Trophoblast cell (in vitro differentiated cells and primary cell): ENCODE data around the gene ZNF71.

ENCODE experiments used
- DNase-seq, 2 donors: peaks; one replicate each; pipeline ENCODE4 v3.0.0-alpha.2; 2016
- H2AFZ ChIP-seq: 2 replicates; pipeline ENCODE4 v1.6.1; 2013; ENCODE audit warnings: low read length, moderate library complexity, mild to moderate bottlenecking; ENCODE audit not compliant: insufficient read depth, poor library complexity
- H2AK5ac ChIP-seq: 2 replicates; pipeline ENCODE4 v1.6.1; 2013; ENCODE audit warnings: mild to moderate bottlenecking, low read length
- H2BK120ac ChIP-seq: 2 replicates; pipeline ENCODE4 v1.6.1; 2013; ENCODE audit warnings: low read length, mild to moderate bottlenecking, moderate library complexity; ENCODE audit not compliant: insufficient read depth, poor library complexity
- H2BK12ac ChIP-seq: 2 replicates; pipeline ENCODE4 v1.6.1; 2013; ENCODE audit warnings: mild to moderate bottlenecking, low read length, moderate library complexity
- H2BK5ac ChIP-seq: 2 replicates; pipeline ENCODE4 v1.6.1; 2013; ENCODE audit warnings: low read length, low read depth, moderate library complexity, mild to moderate bottlenecking; ENCODE audit not compliant: poor library complexity
- H3K14ac ChIP-seq: 2 replicates; pipeline ENCODE4 v1.6.1; 2013; ENCODE audit warnings: mild to moderate bottlenecking, low read length
- H3K18ac ChIP-seq: 2 replicates; pipeline ENCODE4 v1.6.1; 2013; ENCODE audit warnings: mild to moderate bottlenecking, low read length
- H3K23ac ChIP-seq: 2 replicates; pipeline ENCODE4 v1.6.1; 2013; ENCODE audit warnings: low read length
- H3K27ac ChIP-seq: 2 replicates; pipeline ENCODE4 v1.5.1; 2013; ENCODE audit warnings: low read depth, mild to moderate bottlenecking, inconsistent platforms, low read length, moderate library complexity
- H3K27me3 ChIP-seq: 2 replicates; pipeline ENCODE4 v1.6.1; 2013; ENCODE audit warnings: inconsistent platforms, mild to moderate bottlenecking, low read length, moderate library complexity; ENCODE audit not compliant: insufficient read depth
- H3K36me3 ChIP-seq, 2 experiments: 1 replicate in 1 of 2; 2 replicates in 1 of 2; pipeline ENCODE4 v1.6.1; 2013; ENCODE audit warnings: low read length in 2 of 2, mild to moderate bottlenecking in 2 of 2, moderate library complexity in 1 of 2; ENCODE audit not compliant: insufficient read depth in 2 of 2, control insufficient read depth in 1 of 2
- H3K4ac ChIP-seq: 2 replicates; pipeline ENCODE4 v1.6.1; 2013; ENCODE audit warnings: low read depth, mild to moderate bottlenecking, low read length, moderate library complexity
- H3K4me1 ChIP-seq, 2 experiments: 1 replicate in 1 of 2; 2 replicates in 1 of 2; pipeline ENCODE4 v1.6.1; 2013; ENCODE audit warnings: low read length in 2 of 2, mild to moderate bottlenecking in 2 of 2, moderate library complexity in 1 of 2; ENCODE audit not compliant: insufficient read depth in 2 of 2, control insufficient read depth in 1 of 2
- H3K4me2 ChIP-seq: 2 replicates; pipeline ENCODE4 v1.6.1; 2013; ENCODE audit warnings: inconsistent platforms, mild to moderate bottlenecking, low read length, moderate library complexity
- H3K4me3 ChIP-seq: 2 replicates; pipeline ENCODE4 v1.5.1; 2013; ENCODE audit warnings: mild to moderate bottlenecking, low read depth, low read length, inconsistent platforms
- H3K79me1 ChIP-seq: one replicate; pipeline ENCODE4 v1.6.1; 2013; ENCODE audit warnings: low read length
- H3K79me2 ChIP-seq: 2 replicates; pipeline ENCODE4 v1.6.1; 2013; ENCODE audit warnings: low read length, mild to moderate bottlenecking; ENCODE audit not compliant: control insufficient read depth, insufficient read depth, poor library complexity
- H3K9ac ChIP-seq: 2 replicates; pipeline ENCODE4 v1.6.1; 2013; ENCODE audit warnings: mild to moderate bottlenecking, low read length
- H3K9me3 ChIP-seq: 2 replicates; pipeline ENCODE4 v1.6.1; 2013; ENCODE audit warnings: low read depth, mild to moderate bottlenecking, control low read depth, inconsistent platforms, low read length; ENCODE audit not compliant: insufficient read depth
- H4K12ac ChIP-seq: 2 replicates; pipeline ENCODE4 v1.6.1; 2013; ENCODE audit warnings: low read depth, mild to moderate bottlenecking, low read length, moderate library complexity
- H4K8ac ChIP-seq: 2 replicates; pipeline ENCODE4 v1.6.1; 2013; ENCODE audit warnings: low read depth, mild to moderate bottlenecking, low read length, moderate library complexity
- H4K91ac ChIP-seq: one replicate; pipeline ENCODE4 v1.6.1; 2013; ENCODE audit warnings: low read depth, mild to moderate bottlenecking, low read length, moderate library complexity
- WGBS: extraction: QIAGEN DNeasy Blood & Tissue Kit; methylation state at CpG from one replicate; pipeline ENCODE4 v1.1.7; 2013; ENCODE audit warnings: missing lambda C conversion rate; ENCODE audit not compliant: insufficient read length, insufficient coverage; ENCODE audit errors: extremely low coverage; 5-methylcytosine and 5-hydroxymethylcytosine counted together

The ZNF71 gene

DNA sequence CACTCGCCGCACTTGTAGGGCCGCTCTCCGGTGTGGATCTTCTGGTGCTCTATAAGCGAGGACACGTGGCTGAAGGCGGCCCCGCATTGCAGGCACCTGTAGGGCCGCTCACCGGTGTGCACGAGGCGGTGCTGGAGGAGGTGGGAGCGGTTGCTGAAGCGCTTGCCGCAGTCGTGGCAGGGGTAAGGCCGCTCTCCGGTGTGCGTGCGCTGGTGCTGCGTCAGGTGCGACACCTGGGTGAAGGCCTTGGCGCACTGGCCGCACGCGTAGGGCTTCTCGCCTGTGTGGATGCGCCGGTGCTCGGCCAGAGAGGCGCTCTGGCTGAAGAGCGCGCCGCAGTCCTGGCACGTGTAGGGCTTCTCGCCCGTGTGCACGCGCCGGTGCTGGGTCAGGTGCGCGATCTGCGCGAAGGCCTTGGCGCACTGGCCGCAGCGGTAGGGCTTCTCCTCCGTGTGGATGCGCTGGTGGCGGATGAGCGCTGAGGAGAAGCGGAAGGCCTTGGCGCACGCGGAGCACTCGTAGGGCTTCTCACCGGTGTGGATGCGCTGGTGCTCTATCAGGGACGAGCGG lies 68.9 kb downstream of the ZNF71 start:
- Histone ChIP-seq H3K4me3 (no peak overlapping the region), H3K9ac (no peak overlapping the region), H3K4ac (no peak overlapping the region), H3K79me1 (no peaks in the 10 kb centered on the region), H4K12ac (no peak overlapping the region), H3K4me1 (no peaks in the 10 kb centered on the region), H3K18ac (no peak overlapping the region), H2BK120ac (no peak overlapping the region), H3K14ac (no peak overlapping the region), H3K36me3 (no peaks in the 10 kb centered on the region), H3K23ac (no peak overlapping the region), H3K4me2 (no peak overlapping the region), H3K27ac (no peak overlapping the region), H4K91ac (no peak overlapping the region), H3K9me3 (peaks cover 52% of the 10 kb centered on the region), H2AFZ (no peak overlapping the region), H4K8ac (no peak overlapping the region), H3K27me3 (no peaks in the 10 kb centered on the region), H2AK5ac (no peak overlapping the region), H3K79me2 (no peaks in the 10 kb centered on the region), H2BK12ac (no peak overlapping the region), H2BK5ac (no peak overlapping the region)
- WGBS, result no CpG with 5 or more reads among the region's 60 CpGs
- no peak for DNase-seq

DNA sequence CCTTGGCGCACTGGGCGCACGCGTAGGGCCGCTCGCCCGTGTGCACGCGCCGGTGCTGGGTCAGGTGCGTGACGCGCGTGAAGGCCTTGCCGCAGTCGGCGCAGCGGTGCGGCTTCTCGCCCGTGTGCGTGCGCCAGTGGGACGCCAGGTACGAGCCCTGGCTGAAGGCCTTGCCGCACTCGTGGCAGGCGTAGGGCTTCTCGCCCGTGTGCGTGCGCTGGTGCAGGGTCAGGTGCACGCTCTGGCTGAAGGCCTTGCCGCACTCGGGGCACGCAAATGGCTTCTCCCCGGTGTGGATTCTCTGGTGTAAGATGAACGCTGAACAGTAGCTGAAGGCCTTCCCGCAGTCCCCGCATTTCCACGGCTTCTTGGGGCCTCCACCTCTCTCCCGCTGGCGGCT lies 69.4 kb downstream of the ZNF71 start:
- Histone ChIP-seq H3K27me3 (no peaks in the 10 kb centered on the region), H4K91ac (no peak overlapping the region), H4K8ac (no peak overlapping the region), H2AK5ac (no peak overlapping the region), H2BK120ac (no peak overlapping the region), H2BK5ac (no peak overlapping the region), H3K27ac (no peak overlapping the region), H2BK12ac (no peak overlapping the region), H3K4me1 (no peaks in the 10 kb centered on the region), H3K18ac (no peak overlapping the region), H2AFZ (no peak overlapping the region), H3K4me3 (no peak overlapping the region), H3K4ac (no peak overlapping the region), H3K9ac (no peak overlapping the region), H3K79me2 (no peaks in the 10 kb centered on the region), H3K4me2 (no peak overlapping the region), H3K79me1 (no peaks in the 10 kb centered on the region), H4K12ac (no peak overlapping the region), H3K36me3 (no peaks in the 10 kb centered on the region), H3K23ac (no peak overlapping the region), H3K14ac (no peak overlapping the region), H3K9me3 (peaks cover 50% of the 10 kb centered on the region)
- no CpG with 5 or more reads among the region's 43 CpGs for WGBS
- DNase-seq, result no peak

DNA sequence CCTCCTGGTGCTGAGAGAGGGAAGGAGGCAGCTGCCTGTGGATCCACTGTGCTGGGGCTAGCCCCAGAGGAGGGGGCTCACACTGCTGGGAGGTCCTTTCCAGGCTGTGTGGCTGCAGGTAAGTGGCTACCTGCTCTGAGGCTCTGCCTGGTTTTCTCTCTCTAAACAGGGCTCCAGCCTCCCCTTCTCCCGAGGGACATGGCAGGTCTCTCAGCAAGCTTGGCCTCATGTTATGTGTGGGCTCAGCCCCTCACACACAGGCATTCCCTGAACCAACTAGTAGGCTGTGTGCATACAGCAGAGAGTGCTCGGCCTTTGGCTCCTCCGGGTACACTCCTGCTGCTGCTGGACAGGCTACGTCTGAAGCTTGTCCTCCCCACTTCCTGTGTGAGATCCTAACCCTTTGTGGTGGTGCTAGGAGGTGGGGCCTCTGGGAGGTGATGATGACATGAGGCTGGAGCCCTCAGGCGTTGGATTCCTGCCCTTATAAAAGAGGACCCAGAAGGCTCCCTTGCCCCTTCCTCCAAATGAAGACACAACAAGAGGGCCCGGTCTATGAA lies 72.3 kb downstream of the ZNF71 start:
- H3K4me2 ChIP-seq, result no peak overlapping the region
- H2BK120ac ChIP-seq, result no peak overlapping the region
- H3K4ac ChIP-seq, result no peak overlapping the region
- WGBS, result no CpG with 5 or more reads among the region's 6 CpGs
- no peak overlapping the region for H2BK5ac ChIP-seq
- H3K18ac ChIP-seq, result no peak overlapping the region
- no peak overlapping the region for H2AK5ac ChIP-seq
- H2BK12ac ChIP-seq, result no peak overlapping the region
- no peak overlapping the region for H3K4me3 ChIP-seq
- H3K36me3 ChIP-seq, result no peaks in the 10 kb centered on the region
- no peaks in the 10 kb centered on the region for H3K79me2 ChIP-seq
- H3K9me3 ChIP-seq, result peaks cover 55% of the 10 kb centered on the region
- no peak overlapping the region for H3K9ac ChIP-seq
- H3K14ac ChIP-seq, result no peak overlapping the region
- DNase-seq, result no peak
- H4K91ac ChIP-seq, result no peak overlapping the region
- no peak overlapping the region for H2AFZ ChIP-seq
- H4K8ac ChIP-seq, result no peak overlapping the region
- no peak overlapping the region for H4K12ac ChIP-seq
- H3K27ac ChIP-seq, result no peak overlapping the region
- H3K79me1 ChIP-seq, result no peaks in the 10 kb centered on the region
- H3K4me1 ChIP-seq, result peaks cover 4 to 5% of the 10 kb centered on the region in 2 experiments
- H3K23ac ChIP-seq, result no peak overlapping the region
- no peaks in the 10 kb centered on the region for H3K27me3 ChIP-seq

DNA sequence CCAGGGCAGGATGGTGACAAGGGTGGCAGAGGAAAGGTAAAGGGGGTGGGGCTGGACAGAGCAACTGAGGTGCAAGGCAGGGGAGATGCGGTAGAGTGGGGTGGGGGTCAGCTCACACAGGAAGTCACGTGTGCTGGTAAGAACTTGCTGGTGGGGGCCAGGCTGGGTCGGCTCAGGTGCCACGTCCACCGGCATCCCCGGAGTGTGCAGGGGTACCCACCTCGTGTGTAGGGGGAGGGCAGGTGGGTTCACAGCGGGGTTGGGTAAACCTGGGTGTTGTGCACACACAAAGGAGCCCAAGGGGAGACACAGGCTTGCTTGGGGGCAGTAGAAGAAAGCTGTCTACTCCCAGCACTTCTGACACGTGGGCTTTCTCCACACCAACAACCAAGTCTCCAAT lies 73.6 kb downstream of the ZNF71 start:
- H3K4me1 ChIP-seq, result peaks cover 4 to 5% of the 10 kb centered on the region in 2 experiments
- no peak overlapping the region for H3K27ac ChIP-seq
- H3K4ac ChIP-seq, result no peak overlapping the region
- no peak overlapping the region for H4K8ac ChIP-seq
- H3K4me2 ChIP-seq, result no peak overlapping the region
- no CpG with 5 or more reads among the region's 9 CpGs for WGBS
- no peak overlapping the region for H3K23ac ChIP-seq
- no peak overlapping the region for H4K91ac ChIP-seq
- H3K79me2 ChIP-seq, result no peaks in the 10 kb centered on the region
- H3K36me3 ChIP-seq, result no peaks in the 10 kb centered on the region
- no peaks in the 10 kb centered on the region for H3K27me3 ChIP-seq
- no peak overlapping the region for H2AK5ac ChIP-seq
- no peak overlapping the region for H3K9ac ChIP-seq
- no peaks in the 10 kb centered on the region for H3K79me1 ChIP-seq
- no peak overlapping the region for H2BK5ac ChIP-seq
- H3K4me3 ChIP-seq, result no peak overlapping the region
- H2BK120ac ChIP-seq, result no peak overlapping the region
- H3K14ac ChIP-seq, result no peak overlapping the region
- H2AFZ ChIP-seq, result no peak overlapping the region
- no peak for DNase-seq
- peaks cover 48% of the 10 kb centered on the region for H3K9me3 ChIP-seq
- no peak overlapping the region for H3K18ac ChIP-seq
- no peak overlapping the region for H2BK12ac ChIP-seq
- H4K12ac ChIP-seq, result no peak overlapping the region
